ENCODE data around the gene RUNDC3A.
"Not testable (repeated sequence)": the region's sequence is repeated elsewhere in the genome, so short reads cannot be mapped to it uniquely, and the experiment has no call there.

RUNDC3A gene

GRCh38 chr17:44359458-44360143, 51.2 kb downstream of the RUNDC3A start:
- no peak for DNase-seq (ENCODE audit: low read depth)

- DNase-seq (ENCODE audit: low read depth): no peak
These were observed 51.7 kb downstream of the RUNDC3A start for GRCh38 chr17:44360144-44360533.

GRCh38 chr17:44360826-44361225, 52.4 kb downstream of the RUNDC3A start:
- no peak for DNase-seq (ENCODE audit: low read depth)

GRCh38 chr17:44361292-44362260, 53.2 kb downstream of the RUNDC3A start:
- DNase-seq (ENCODE audit: low read depth): no peak

- no peak for DNase-seq (ENCODE audit: low read depth)
These were observed 54.1 kb downstream of the RUNDC3A start for GRCh38 chr17:44362459-44362948.

GRCh38 chr17:44362949-44363612, 54.7 kb downstream of the RUNDC3A start:
- DNase-seq (ENCODE audit: low read depth): no peak

- DNase-seq (ENCODE audit: low read depth): no peak
These were observed 55.3 kb downstream of the RUNDC3A start, which contains the start of gene FAM171A2 for GRCh38 chr17:44363613-44364159. FAM171A2 (minus strand) TSS chr17:44363853; CDS start chr17:44363714, 139 bp downstream.

GRCh38 chr17:44365051-44365450, 56.6 kb downstream of the RUNDC3A start:
- DNase-seq (ENCODE audit: low read depth): not testable (repeated sequence)

GRCh38 chr17:44367231-44367979, 59.0 kb downstream of the RUNDC3A start:
- no peak for DNase-seq (ENCODE audit: low read depth)

Data from non-pigmented ciliary epithelial cell (primary cell).